NCI-H69 (cell line): ENCODE results near the gene PDIA6.
"Not testable (repeated sequence)": the region's sequence is repeated elsewhere in the genome, so short reads cannot be mapped to it uniquely, and the experiment has no call there.

Experiments
- DNase-seq: peaks from one replicate; lab custom pipeline; 2025; lab: John Stamatoyannopoulos, UW

The PDIA6 gene

GRCh38 chr2:10810202-10811161 is 2.1 kb downstream of the PDIA6 start:
- peak; percentile 20 for DNase-seq

DNA sequence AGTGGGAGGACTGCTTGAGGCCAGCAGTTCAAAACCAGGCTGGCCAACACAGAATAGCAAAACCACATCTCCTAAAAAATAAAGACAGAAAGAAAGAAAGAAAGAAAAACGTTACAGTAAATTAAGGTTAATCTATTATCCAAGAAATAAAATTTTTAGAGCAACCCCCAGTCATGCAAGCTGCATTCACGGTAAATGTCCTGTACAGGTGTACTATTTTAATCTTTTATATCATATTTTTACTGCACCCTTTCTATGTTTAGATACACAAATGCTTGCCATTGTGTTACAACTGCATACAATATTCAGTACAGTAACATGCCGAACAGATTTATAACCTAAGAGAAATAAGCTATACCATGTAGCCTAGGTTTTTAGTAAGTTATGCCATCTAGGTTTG is 6.0 kb downstream of the PDIA6 start:
- no peak for DNase-seq

DNA sequence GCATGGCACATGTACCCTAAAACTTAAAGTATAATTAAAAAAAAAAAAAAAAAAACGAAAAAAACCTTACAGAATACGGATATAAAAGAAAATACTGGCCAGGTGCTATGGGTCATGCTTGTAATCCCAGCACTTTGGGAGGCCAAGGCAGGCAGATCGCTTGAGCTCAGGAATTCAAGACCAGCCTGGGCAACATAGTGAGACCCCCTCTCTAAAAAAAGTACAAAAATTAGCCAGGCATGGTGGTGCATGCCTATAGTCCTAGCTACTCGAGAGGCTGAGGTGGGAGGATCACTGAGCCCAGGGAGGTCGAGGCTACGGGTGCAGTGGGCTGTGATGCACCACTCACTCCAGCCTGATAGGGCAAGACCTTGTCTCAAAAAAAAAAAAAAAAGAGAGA is 6.6 kb downstream of the PDIA6 start:
- not testable (repeated sequence) for DNase-seq

DNA sequence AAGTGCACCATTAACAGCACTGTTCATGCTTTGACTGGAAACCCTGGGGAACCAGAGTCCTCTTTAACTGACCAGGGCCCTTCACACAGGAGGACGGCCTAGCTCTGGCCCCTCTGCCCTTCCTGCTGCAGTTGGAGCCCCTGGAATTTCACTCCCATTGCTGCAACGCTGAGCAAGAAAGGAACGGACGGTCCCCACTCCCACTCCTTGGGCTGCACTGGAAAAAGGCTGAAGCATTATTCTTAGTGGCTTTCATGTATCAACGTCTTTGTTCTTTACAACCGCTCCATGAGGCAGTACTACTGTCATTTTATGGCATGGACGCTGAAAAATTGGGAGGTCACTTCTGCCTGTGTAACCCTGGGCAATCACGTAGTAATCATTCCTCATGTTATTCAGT is 9.9 kb downstream of the PDIA6 start:
- DNase-seq: no peak

DNA sequence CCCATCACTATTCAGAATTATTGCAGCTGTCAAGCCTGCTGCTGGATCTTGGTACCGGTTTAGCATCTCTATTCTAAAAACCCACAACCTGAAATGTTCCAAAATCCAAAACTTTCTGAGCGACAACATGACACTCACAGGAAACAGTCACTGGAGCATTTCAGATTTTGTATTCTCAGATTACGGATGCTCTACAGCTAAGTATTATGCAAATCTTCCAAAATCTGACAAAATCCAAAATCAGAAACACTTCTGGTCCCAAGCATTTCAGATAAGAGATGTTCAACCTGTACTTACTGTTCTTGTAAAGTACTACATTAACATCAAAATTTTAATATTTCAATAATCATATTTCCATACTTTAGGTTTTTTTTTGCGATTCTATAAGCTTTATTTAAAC is 12.4 kb downstream of the PDIA6 start:
- no peak for DNase-seq

DNA sequence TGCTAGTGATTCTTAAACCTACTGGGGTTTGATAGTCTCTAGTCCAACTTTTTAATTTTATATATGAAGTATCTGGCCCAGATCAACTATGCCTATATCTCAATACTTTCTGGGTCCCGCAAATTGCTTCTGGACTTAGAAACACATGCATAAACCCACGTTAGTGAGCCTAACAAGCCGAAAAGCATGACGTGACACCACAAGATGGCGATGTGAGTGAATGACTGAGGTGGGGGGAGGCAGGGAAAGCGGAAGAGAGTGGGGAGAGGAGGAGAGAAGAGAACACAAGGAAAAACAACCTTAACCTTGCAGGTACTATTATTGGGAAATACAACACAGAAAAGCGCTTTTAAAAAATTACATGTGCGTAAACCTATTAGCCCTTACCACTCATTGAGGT is 13.8 kb downstream of the PDIA6 start:
- no peak for DNase-seq

- no peak for DNase-seq
Observed at GRCh38 chr2:10796703-10797102, 15.9 kb downstream of the PDIA6 start.

DNA sequence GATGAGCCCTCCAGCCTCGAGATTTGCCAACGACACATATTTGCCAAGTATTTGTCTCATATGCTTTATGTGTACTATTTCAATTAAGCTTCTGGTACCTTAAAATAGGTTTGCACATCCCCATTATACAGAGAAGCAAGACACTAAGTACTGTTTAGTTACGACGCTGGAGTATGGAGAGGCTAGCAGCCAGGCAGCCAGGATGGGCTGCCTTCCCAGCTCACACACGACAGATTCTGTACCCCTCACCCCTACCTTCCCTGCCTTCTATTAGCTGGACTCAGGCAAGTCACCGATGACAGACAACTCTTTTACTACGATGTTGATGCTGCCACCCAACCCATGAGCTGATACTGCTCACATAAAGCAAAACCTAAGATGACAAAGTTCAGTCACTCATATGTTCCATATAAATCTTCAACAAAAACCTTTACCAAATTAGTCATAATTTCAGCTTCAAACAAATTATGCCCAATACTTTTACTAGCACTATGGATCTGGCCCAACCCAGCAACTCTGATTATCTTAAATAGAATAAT is 17.0 kb downstream of the PDIA6 start:
- no peak for DNase-seq

DNA sequence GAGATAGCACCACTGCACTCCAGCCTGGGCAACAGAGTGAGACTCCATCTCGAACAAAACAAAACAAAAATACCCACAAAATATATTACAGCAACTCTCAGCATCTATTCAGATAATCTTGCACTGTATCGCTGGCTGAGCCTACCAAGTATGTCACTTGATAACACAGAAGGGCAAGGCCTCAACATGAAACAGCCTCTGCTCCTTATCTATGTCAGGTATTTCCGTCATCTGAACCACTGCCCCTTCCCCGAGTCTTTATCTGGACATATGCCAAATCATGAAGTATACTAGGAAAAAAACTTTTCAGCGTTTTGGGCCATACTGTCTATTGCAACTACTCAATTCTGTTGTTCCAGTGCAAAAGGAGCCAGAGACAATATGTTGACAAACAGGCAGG is 17.7 kb downstream of the PDIA6 start:
- DNase-seq: no peak

GRCh38 chr2:10793816-10794215 is 18.8 kb downstream of the PDIA6 start:
- no peak for DNase-seq

GRCh38 chr2:10792660-10793400 is 19.8 kb downstream of the PDIA6 start:
- no peak for DNase-seq

- no peak for DNase-seq
Observed at GRCh38 chr2:10792001-10792634, 20.5 kb downstream of the PDIA6 start.

DNA sequence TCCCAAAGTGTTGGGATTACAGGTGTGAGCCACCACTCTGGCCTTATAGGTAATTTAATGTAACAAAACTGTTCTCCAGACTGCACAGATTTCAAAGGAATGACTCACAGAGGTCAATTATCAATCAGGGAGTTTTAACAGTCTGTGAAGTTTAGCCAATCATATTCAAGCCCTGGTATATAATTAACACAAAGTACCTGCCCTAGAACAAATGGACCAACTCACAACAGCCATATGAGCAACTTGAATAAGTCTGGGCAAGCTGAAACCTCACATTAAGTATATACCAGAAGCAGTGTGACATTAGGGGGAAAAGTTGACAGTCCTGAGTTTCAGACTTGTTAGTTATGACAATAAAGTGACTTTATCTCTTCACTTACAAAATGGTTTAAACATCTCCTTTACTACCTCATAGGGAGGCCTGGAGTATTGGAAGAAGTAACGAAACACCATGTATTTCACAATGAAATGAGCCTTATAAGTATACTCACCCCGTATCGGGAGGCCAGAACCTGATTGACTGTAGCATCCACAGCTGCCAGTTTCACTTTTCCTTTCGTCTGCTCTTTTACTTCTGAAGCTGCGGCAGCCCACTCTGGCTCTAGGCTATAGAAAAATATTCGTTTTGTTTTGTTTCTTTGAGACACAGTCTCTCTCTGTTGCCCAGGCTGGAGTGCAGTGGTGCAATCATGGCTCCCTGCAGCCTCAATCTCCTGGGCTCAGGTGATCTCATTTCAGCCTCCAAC is 22.2 kb downstream of the PDIA6 start:
- DNase-seq: peak; percentile 72

- DNase-seq: no peak
Observed at GRCh38 chr2:10788855-10789254, 23.7 kb downstream of the PDIA6 start.

GRCh38 chr2:10787176-10787968 is 25.2 kb downstream of the PDIA6 start:
- peak; percentile 1 for DNase-seq

DNA sequence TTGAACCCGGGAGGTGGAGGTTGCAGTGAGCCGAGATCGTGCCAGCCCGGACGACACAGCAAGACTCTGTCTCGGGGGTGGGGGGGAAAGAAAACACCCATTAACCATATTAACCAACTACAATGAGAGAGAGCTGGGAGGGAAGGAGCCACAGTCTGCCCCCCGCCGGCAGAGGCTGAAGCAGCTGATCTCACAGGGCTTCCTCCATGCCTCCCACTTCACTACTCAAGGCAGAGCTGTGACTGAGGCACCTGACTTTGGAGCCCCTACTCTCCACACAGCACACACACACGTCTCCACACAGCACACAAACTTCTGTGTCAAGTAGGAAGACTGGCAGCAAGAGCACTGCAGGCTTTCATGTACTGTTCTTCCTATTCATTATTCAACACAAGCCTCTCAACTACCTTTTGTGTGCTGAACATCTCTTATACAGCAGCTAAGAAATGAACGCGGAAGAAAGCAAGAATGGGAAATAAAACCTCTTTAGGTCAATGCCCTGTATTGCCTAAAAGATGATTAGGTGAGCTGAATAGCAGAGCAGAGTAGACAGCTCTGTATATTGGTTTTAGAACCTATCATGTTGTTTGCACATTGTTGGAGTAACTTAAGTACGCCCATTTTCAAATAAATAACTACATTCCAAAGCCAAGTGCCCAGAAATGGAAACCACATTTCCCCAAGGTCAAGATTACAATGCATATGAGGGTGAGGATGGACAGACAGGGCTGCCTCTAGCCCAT is 26.2 kb downstream of the PDIA6 start:
- DNase-seq: no peak

DNA sequence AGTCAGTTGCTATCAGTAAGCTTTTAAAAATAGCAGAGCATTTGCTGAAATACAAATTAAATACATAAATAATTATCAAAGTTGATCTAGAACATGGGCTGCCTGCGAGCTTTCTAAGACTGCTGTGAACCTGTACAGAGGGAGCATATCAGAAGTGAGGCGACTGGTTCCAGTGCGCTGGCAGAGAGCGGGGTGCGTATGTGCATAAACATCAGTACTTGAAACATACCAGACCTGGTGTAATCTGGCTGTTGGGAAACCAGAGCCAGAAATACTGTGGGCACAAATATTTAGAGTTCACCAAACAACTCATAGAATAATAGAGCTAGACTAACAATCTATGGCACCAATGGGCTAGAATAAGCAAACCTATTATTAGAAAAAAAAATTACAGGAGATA is 27.3 kb downstream of the PDIA6 start:
- no peak for DNase-seq

GRCh38 chr2:10784719-10785118 is 27.9 kb downstream of the PDIA6 start:
- DNase-seq: no peak

DNA sequence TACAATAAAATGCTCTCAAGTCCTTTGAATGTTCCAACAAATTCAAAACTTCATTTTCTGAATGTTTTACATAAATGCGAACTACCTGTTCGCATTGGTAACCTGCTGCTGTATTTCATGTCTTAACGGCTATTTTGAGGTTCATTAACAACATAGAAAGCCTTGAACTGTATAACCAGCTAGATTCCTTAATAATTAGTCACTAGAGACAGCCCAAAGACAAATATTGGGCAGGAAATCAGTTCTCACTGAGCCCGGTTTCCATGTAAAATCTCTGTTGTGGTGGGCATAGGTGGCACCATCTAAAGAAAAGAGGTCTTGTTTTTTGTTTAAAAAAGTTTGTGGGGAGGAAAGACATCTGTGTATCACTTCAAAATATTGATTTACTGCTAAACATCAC is 29.2 kb downstream of the PDIA6 start:
- no peak for DNase-seq

DNA sequence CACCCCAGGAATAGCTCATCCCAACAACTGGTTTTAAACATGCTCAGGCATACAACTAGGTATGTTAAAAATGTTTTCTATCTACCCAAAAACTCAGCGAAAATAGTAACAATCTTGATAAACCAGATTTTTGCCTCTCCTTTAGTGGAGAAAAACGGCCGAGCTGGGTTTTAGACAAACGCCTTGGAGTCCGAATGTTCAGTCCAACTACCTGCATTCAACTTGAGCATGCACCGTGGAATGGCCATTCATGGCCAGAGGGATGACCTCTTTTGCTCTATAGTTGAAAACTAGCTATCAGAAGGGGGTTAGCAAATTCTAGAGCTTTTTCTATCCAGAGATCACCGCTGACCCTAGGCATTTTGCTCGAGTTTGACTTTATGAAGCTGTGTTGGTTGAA is 30.8 kb downstream of the PDIA6 start:
- no peak for DNase-seq
